Cerebellar nuclear complex (tissue), 1 donor: Measurements from ENCODE around the gene PRKCQ.
"Not testable (repeated sequence)": the region's sequence is repeated elsewhere in the genome, so short reads cannot be mapped to it uniquely, and the experiment has no call there.

Experiments used
- DNase-seq, 2 experiments: peaks; one replicate each; lab custom pipeline; 2025; lab: John Stamatoyannopoulos, UW

Gene PRKCQ

DNA sequence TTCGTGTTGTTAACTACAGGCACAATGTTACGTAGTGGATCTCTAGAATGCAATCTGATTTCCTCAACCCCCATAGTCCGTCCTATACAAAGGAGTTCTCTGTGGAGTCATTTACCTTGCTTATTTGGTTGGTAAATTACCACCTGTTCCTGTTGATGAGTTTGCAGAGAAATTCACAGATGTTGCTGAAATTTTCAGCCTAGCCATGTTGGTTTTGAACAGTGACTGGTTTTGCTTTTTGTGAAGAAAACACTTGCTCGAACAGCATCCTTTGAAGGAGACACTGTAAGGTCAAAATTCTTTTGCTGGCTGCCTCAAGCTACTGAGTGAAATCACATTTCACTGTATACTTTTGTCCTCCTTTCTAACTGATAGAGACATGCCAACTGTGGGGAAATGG lies 15.4 kb upstream of the PRKCQ start:
- no peak for DNase-seq

- no peak for DNase-seq
Observed at GRCh38 chr10:6593241-6593671, 13.2 kb upstream of the PRKCQ start.

DNA sequence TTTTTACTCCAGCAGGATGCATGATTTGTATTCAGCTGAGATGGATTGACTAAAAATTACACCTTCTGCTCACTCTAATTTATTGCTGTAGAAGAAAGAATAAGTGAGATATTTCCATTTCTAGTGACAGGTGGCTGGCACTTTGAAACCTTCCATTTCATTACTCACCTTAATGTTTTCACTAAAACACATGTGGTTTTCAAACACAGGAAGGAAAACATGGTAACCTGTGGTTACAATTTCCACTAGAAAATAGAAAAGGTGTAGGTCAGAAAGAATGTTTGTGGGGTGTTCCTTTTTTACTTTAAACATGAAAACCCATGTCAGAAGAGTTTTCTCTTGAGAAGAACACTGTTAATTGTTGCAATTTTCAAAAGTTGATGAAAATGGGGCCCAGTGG lies 12.0 kb upstream of the PRKCQ start:
- DNase-seq = no peak

- no peak for DNase-seq
Observed at GRCh38 chr10:6591668-6592067, 11.6 kb upstream of the PRKCQ start.

- no peak for DNase-seq
Observed at GRCh38 chr10:6590100-6590499, 10.0 kb upstream of the PRKCQ start.

DNA sequence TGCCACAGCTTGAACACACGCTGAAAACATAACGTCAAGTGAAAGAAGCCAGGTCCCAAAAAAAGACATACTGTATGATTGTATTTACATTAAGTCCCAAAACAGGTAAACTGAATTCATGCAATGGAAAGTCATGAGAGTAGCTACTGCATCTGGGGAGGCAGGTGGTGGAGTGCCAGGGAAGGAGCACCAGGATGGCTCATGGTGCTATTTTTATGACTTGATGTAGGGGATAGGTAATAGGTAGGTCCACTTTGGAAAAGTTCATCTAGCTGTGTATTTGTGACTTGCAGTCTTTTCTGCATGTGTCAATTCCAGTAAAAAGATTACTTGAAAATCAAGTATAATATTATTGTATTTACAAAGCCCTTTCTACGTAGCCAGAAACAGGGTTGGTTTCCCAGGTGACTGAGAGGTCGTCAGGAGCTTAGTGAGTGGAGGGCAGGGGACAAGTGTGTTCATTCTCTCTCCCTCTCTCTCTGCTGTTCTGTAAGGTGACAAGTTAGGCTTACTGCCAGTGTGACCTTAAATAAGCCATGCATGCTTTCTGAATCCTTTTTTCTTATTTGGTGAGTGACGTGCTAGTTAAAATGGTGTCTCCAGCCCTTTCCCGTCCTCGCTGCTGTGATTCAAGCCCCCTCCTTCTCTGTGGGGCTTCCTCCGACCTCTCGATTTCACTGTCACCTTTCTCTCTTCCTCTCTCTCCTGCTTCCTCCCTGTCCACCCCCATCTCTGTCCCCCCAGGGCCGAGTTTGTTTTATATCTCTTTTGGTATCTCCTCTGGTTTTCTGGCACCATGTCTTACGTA lies 9.4 kb upstream of the PRKCQ start:
- DNase-seq = no peak

DNA sequence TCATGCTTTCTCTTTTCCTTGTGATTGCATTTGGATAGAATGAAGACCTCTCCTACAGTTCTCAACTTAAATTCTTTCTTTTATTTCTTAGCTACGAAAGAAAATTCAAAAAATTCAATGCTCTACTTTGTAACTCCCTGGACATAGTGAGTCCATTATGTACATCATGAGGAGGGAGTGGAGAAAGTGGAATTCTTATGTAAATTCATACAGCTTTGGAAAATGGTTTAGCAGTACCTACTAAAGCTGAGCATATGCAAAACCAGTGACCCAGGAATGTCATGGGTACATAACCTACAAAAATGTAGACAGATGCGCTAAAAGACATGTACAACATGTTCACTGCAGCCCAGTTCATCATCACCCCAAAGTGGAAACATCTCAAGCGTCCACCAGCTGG lies 8.8 kb upstream of the PRKCQ start:
- DNase-seq = no peak

DNA sequence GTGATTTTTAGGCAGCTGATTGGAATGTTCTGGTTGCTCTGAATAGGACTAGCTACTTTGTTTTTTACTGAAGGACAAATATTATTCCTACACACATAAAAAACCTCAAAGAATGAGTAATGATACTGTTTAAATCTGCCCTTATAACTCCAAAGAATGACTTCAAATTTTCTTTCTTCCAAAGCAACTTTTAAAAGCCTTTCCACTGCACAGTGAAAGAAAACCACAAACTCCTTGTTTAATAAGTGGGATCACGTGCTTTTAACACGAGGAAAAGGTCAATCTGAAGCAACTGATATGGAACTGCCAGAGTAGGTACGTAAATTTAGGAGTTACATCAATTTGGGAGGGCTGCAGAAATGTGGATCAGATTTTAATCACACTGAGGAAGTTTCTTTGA lies 8.0 kb upstream of the PRKCQ start:
- DNase-seq = no peak

GRCh38 chr10:6586501-6586900 lies 6.4 kb upstream of the PRKCQ start:
- no peak for DNase-seq

- no peak for DNase-seq
Observed at GRCh38 chr10:6583447-6583846, 3.4 kb upstream of the PRKCQ start.

DNA sequence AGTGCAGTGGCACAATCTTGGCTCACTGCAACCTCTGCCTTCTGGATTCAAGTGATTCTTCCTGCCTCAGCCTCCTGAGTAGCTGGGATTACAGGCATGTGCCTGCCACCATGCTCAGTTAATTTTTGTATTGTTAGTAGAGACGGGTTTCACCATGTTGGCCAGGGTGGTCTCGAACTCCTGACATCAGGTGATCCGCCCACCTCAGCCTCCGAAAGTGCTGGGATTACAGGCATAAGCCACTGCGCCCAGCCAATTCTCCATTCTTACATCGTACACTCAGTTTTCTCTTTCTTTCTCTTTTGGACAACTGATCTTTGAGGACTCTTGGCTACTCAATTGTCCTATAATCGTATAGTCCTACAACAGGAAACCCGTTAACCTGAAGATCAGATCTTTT lies 2.8 kb upstream of the PRKCQ start:
- DNase-seq = not testable (repeated sequence)

DNA sequence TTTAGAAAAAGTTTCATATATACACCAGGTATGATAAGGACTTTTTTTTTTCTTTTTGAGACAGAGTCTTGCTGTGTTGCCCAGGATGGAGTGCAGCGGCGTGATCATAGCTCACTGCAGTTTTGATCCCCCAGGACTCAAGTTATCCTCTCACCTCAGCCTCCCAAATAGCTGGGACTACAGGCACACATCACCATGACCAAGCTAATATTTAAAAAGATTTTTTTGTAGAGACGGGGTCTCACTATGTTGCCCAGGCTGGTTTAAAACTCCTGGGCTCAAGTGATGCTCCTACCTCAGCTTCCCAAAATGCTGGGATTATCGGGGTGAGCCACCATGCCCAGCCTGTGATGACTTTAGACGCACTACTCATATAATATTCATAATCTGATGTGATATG lies 2.2 kb upstream of the PRKCQ start:
- DNase-seq = no peak

DNA sequence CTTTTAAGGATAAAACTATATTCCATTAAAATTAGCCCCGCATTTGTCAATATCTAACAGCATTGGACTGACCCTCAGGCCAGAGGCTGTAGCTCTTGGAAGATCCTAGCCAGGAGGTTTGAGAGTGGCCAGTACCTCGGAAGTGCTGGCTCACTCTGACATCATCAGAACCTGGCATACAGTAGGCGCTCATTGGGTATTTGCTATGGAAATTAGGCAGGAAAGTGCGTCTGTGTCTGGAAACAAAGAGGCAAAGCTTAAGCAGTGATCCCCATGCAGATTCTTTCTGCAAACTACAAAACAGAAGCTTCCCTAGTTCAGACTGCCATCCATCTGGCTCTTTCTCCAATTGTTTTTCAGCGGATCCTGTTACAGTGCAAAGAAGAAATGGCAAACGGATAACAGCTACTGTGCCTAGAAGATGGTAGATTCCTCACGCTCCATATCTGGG lies 1.7 kb upstream of the PRKCQ start:
- DNase-seq = no peak

DNA sequence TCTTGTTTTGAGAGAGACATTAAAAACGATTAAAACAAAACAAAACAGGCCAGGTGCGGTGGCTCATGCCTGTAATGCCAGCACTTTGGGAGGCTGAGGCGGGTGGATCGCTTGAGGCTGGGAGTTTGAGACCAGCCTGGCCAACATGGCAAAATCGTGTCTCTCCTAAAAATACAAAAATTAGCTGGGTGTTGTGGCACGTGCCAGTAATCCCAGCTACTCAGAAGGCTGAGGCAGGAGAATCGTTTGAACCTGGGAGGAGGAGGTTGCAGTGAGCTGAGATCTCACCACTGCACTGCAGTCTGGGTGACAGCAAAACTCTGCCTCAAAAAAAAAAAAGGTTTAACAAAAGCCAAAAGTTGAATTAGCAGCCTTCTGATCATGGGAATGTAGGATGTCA lies 1.1 kb upstream of the PRKCQ start:
- not testable (repeated sequence) for DNase-seq

GRCh38 chr10:6580279-6581029 lies 378 bp upstream of the PRKCQ start:
- no peak for DNase-seq

GRCh38 chr10:6579183-6579903 lies 733 bp downstream of the PRKCQ start:
- DNase-seq = no peak

- no peak for DNase-seq
Observed at GRCh38 chr10:6578795-6579182, 1.3 kb downstream of the PRKCQ start.

DNA sequence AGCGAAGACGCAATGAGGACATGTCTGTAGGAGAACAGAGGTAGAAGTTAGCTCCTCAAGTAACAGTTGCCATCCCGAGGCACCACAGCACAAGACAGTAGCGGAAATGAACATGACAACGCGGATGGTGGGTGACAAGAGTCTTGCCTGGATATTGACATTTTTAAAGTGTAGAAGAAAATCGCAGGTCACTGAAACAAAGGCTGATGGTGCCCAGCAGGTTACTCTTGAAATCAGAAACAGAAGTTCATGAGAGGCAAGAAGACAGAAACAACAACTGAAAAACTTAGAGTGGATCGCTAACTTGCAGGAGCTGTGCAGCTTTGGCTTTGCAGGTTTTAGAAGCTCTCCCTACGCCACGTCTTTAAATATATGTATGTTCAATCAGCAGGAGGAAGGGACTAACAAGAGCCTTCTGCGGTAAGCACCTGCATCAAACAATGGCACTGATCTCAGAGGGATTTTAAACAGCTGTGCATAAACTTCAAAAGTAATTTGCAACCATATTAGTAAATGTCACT lies 1.8 kb downstream of the PRKCQ start:
- no peak for DNase-seq

DNA sequence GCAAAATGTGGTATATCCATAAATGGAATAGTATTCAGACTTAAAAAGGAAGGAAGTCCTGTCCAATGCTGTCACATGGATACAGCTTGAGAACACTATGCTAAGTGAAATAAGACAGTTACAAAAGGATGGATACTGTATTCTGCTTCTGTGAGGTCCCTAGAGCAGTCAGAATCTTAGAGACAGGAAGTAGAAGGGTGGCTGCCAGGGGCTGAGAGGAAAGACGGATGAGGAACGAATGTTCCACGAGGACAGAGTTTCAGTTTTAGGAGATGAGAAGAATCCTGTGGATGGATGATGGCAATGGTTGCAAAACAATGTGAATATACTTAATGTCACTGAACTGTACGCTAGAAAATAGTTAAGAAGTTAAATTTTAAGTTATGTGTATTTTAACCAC lies 3.8 kb downstream of the PRKCQ start:
- DNase-seq = no peak

- DNase-seq = no peak
Observed at GRCh38 chr10:6574664-6575176, 5.4 kb downstream of the PRKCQ start.

GRCh38 chr10:6570893-6571292 lies 9.2 kb downstream of the PRKCQ start:
- no peak for DNase-seq

GRCh38 chr10:6569259-6569658 lies 10.8 kb downstream of the PRKCQ start:
- DNase-seq = no peak
